PC-3 (cell line): ENCODE results near the gene PRSS8. TPM values are rescaled to one million over a fixed set of nuclear protein-coding genes. Genes with fewer than 3 reads are reported as not detected.
"Not testable (repeated sequence)": the region's sequence is repeated elsewhere in the genome, so short reads cannot be mapped to it uniquely, and the experiment has no call there.

ENCODE experiments used
- ATAC-seq: fragments of 200-7000 bp; cut with Tn5 transposase; 2 replicates; pipeline ENCODE4 v1.9.1; 2020; ENCODE audit warnings: mild to moderate bottlenecking, moderate library complexity
- BruUV-seq: library from RNA; stranded (reverse); fragments of 400-500 nt; replicated peaks from 2 replicates; lab custom pipeline; 2021; lab: Mats Ljungman, UMichigan
- CTCF ChIA-PET: fragments of 300-600 bp; sonication (Branson Sonifier 250); formaldehyde crosslinking; loops from one replicate; lab custom pipeline; 2022; ENCODE audit warnings: antibody characterized with exemption; lab: Charles Lee
- POLR2A ChIA-PET: fragments of 300-600 bp; sonication (Branson Sonifier 250); formaldehyde crosslinking; loops from one replicate; lab custom pipeline; 2022; ENCODE audit warnings: antibody characterized with exemption; ENCODE audit not compliant: unreplicated experiment; lab: Charles Lee
- DNase-seq: peaks from one replicate; pipeline ENCODE4 v3.0.0-alpha.2; 2015
- H2AFZ ChIP-seq: fragments of 300-600 bp; sonication (generic); 2 replicates; pipeline ENCODE4 v1.6.0; 2016; ENCODE audit warnings: antibody characterized with exemption, low read length
- H3F3A ChIP-seq: fragments of 300-600 bp; sonication (generic); one replicate; pipeline ENCODE4 v1.6.0; 2017; ENCODE audit warnings: antibody characterized with exemption, low read length, control low read depth, mild to moderate bottlenecking; ENCODE audit not compliant: unreplicated experiment
- H3K27ac ChIP-seq: fragments of 300-600 bp; sonication (generic); 2 replicates; pipeline ENCODE4 v1.5.1; 2016; ENCODE audit warnings: mild to moderate bottlenecking, low read length
- H3K27me3 ChIP-seq: fragments of 300-600 bp; sonication (generic); 2 replicates; pipeline ENCODE4 v1.6.1; 2016; ENCODE audit warnings: low read length, mixed read lengths
- H3K36me3 ChIP-seq: fragments of 300-600 bp; sonication (generic); 2 replicates; pipeline ENCODE4 v1.6.1; 2016; ENCODE audit warnings: low read depth, mixed run types, low read length, mixed read lengths
- H3K4me1 ChIP-seq: fragments of 300-600 bp; sonication (generic); 2 replicates; pipeline ENCODE4 v1.5.1; 2016; ENCODE audit warnings: low read length; ENCODE audit not compliant: insufficient read depth
- H3K4me2 ChIP-seq: fragments of 300-600 bp; sonication (generic); 2 replicates; pipeline ENCODE4 v1.6.0; 2016; ENCODE audit warnings: low read length
- H3K4me3 ChIP-seq: fragments of 300-600 bp; sonication (generic); 2 replicates; pipeline ENCODE4 v1.5.1; 2016; ENCODE audit warnings: mild to moderate bottlenecking, low read length, mixed read lengths
- H3K79me2 ChIP-seq: fragments of 300-600 bp; sonication (generic); 2 replicates; pipeline ENCODE4 v1.6.1; 2017; ENCODE audit warnings: low read length, mixed read lengths
- H3K9ac ChIP-seq: fragments of 300-600 bp; sonication (generic); 2 replicates; pipeline ENCODE4 v1.6.0; 2016; ENCODE audit warnings: mild to moderate bottlenecking, low read length
- H3K9me2 ChIP-seq: fragments of 300-600 bp; sonication (generic); replicated peaks from 2 replicates; pipeline ENCODE4 v1.6.1; 2016; ENCODE audit warnings: mixed run types, low read length, mixed read lengths
- H3K9me3 ChIP-seq: fragments of 300-600 bp; sonication (generic); 2 replicates; pipeline ENCODE4 v1.6.1; 2016; ENCODE audit warnings: low read length, mixed read lengths
- H4K20me1 ChIP-seq: fragments of 300-600 bp; sonication (generic); 2 replicates; pipeline ENCODE4 v1.6.1; 2016; ENCODE audit warnings: low read length, mixed read lengths
- CTCF ChIP-seq: fragments of 300-600 bp; sonication (generic); conservative IDR thresholded peaks from 2 replicates; pipeline ENCODE4 v1.5.1; 2017; ENCODE audit warnings: antibody characterized with exemption, low read depth, mild to moderate bottlenecking, low read length
- EZH2 ChIP-seq: fragments of 300-600 bp; sonication (generic); IDR thresholded peaks from one replicate; pipeline ENCODE4 v1.6.1; 2017; ENCODE audit warnings: antibody characterized with exemption, mild to moderate bottlenecking, low read length; ENCODE audit not compliant: unreplicated experiment
- EZH2phosphoT487 ChIP-seq: fragments of 300-600 bp; sonication (generic); IDR thresholded peaks from 2 replicates; pipeline ENCODE4 v1.6.1; 2018; ENCODE audit warnings: mild to moderate bottlenecking, antibody characterized with exemption, low read length, borderline replicate concordance
- intact Hi-C: fragments of 100-400 bp; cut with micrococcal nuclease; formaldehyde crosslinking; loops from 2 replicates; pipeline ENCODE4 v1.9.0; 2023
- total RNA-seq: library from RNA; depleted of rRNA; stranded (reverse); fragments of >200 nt; gene quantifications from 2 replicates; pipeline ENCODE4 v1.2.3, GENCODE V29; 2014

PRSS8 gene
- total RNA-seq, 1 experiment from 2014 or later: 23.4 TPM

GRCh38 chr16:31106509-31107464 lies 28.7 kb downstream of the PRSS8 start:
- CTCF ChIA-PET: no interaction called here
- Histone ChIP-seq H3K36me3 (0 out of 2 replicates have a peak, but pooled peaks cover 2% of the 10 kb centered on the region), H3K79me2 (peaks cover 15% of the 10 kb centered on the region), H3K9me3 (no peaks in the 10 kb centered on the region), H3K4me3 (no peak overlapping the region), H2AFZ (no peak overlapping the region), H3K9ac (no peak overlapping the region), H3K9me2 (no peaks in the 10 kb centered on the region), H3F3A (no peaks in the 10 kb centered on the region), H3K27ac (no peak overlapping the region), H4K20me1 (no peaks in the 10 kb centered on the region), H3K4me1 (peaks cover 17% of the 10 kb centered on the region), H3K4me2 (no peak overlapping the region), H3K27me3 (no peaks in the 10 kb centered on the region)
- BruUV-seq: no TSS peak
- intact Hi-C loops: no loop called here
- DNase-seq: no peak
- POLR2A ChIA-PET: no interaction called here
- ATAC-seq: no peak
- TF ChIP-seq CTCF: no peak
- no peak for TF ChIP-seq EZH2
- no peak for TF ChIP-seq EZH2phosphoT487

- ChIA-PET POLR2A (no interaction called here), CTCF (no interaction called here)
- Histone ChIP-seq H3K4me2 (no peak overlapping the region), H3K27ac (no peak overlapping the region), H3K9me3 (no peaks in the 10 kb centered on the region), H3K4me1 (peaks cover 17% of the 10 kb centered on the region), H3K36me3 (0 out of 2 replicates have a peak, but pooled peaks cover 2% of the 10 kb centered on the region), H3K4me3 (no peak overlapping the region), H3K27me3 (no peaks in the 10 kb centered on the region), H2AFZ (peak overlapping the region; percentile 57; the same call in 1 of the 2 replicates), H4K20me1 (no peaks in the 10 kb centered on the region), H3F3A (no peaks in the 10 kb centered on the region), H3K79me2 (peaks cover 15% of the 10 kb centered on the region), H3K9ac (no peak overlapping the region), H3K9me2 (no peaks in the 10 kb centered on the region)
- BruUV-seq: no TSS peak
- DNase-seq (peak; percentile 42), ATAC-seq (peak; percentile 38; the same call in 1 of the 2 replicates)
- intact Hi-C loops: no loop called here
- TF ChIP-seq EZH2 (no peak), CTCF (peak; percentile 53; the same call in 1 of the 2 replicates)
Measured at GRCh38 chr16:31105677-31106213, 29.8 kb downstream of the PRSS8 start.

- BruUV-seq, H3K36me3 ChIP-seq, H3K4me2 ChIP-seq, H3K9ac ChIP-seq, ATAC-seq, H3K4me1 ChIP-seq, H3F3A ChIP-seq, DNase-seq, H3K27me3 ChIP-seq, H2AFZ ChIP-seq, H4K20me1 ChIP-seq, intact Hi-C loops, H3K79me2 ChIP-seq, H3K9me2 ChIP-seq, H3K4me3 ChIP-seq, H3K9me3 ChIP-seq, H3K27ac ChIP-seq: not testable (repeated sequence)
- ChIA-PET CTCF (interaction anchor here (1.2 kb wide), 1 partner anchor 41 kb away, joined by 3 read pairs; no protein-coding TSS in a partner anchor), POLR2A (interaction anchor here (0.7 to 0.9 kb wide), 2 partner anchors 16 to 82 kb away, joined by 3 to 4 read pairs; partner anchors contain the start of gene KAT8)
Measured at GRCh38 chr16:31100876-31101641, 34.5 kb downstream of the PRSS8 start.
